Common myeloid progenitor, CD34-positive (primary cell): ENCODE results near the gene FXYD7.

Experiments
- CTCF ChIA-PET: fragments of 350-600 bp; sonication (Branson Sonifier 250); formaldehyde crosslinking; loops from one replicate; lab custom pipeline; 2021; ENCODE audit warnings: antibody characterized with exemption; lab: Charles Lee
- POLR2A ChIA-PET: fragments of 350-600 bp; sonication (Branson Sonifier 250); formaldehyde crosslinking; loops from one replicate; lab custom pipeline; 2021; ENCODE audit warnings: antibody characterized with exemption; lab: Charles Lee
- DNase-seq, 3 donors: peaks; one replicate each; pipeline versions ENCODE4 v3.0.0 to v3.0.0-alpha.2; 2013
- H3K27ac ChIP-seq, 2 experiments: 1 replicate in 1 of 2; 2 replicates in 1 of 2; pipeline ENCODE4 v1.7.0; 2013; ENCODE audit warnings: inconsistent platforms in 2 of 2, low read length in 2 of 2, mild to moderate bottlenecking in 2 of 2, low read depth in 1 of 2, moderate library complexity in 1 of 2; ENCODE audit not compliant: severe bottlenecking in 2 of 2, insufficient read depth in 1 of 2, poor library complexity in 1 of 2
- H3K27me3 ChIP-seq, 5 experiments: replicated peaks in 2 of 5; 1 replicate in 3 of 5; 2 replicates in 2 of 5; pipeline versions ENCODE4 v1.6.1 to v1.7.0; 2013; ENCODE audit warnings: low read length in 4 of 5, mild to moderate bottlenecking in 2 of 5, moderate library complexity in 2 of 5, inconsistent platforms in 1 of 5; ENCODE audit not compliant: insufficient read depth in 5 of 5, control insufficient read depth in 4 of 5
- H3K36me3 ChIP-seq, 4 experiments: 1 replicate in 2 of 4; 2 replicates in 2 of 4; pipeline versions ENCODE4 v1.6.1 to v1.7.0; 2013; ENCODE audit warnings: low read length in 3 of 4, control low read depth in 1 of 4, mild to moderate bottlenecking in 1 of 4; ENCODE audit not compliant: control insufficient read depth in 4 of 4, insufficient read depth in 4 of 4
- H3K4me1 ChIP-seq, 4 experiments: 1 replicate in 3 of 4; 2 replicates in 1 of 4; pipeline versions ENCODE4 v1.6.1 to v1.7.1; 2013; ENCODE audit warnings: low read length in 3 of 4, mild to moderate bottlenecking in 3 of 4, control low read depth in 1 of 4, inconsistent platforms in 1 of 4, moderate library complexity in 1 of 4; ENCODE audit not compliant: control insufficient read depth in 4 of 4, insufficient read depth in 4 of 4; ENCODE audit errors: control extremely low read depth in 1 of 4
- H3K4me3 ChIP-seq, 7 experiments: 1 replicate in 4 of 7; 2 replicates in 3 of 7; pipeline versions ENCODE4 v1.5.1 to v1.7.0; 2013; ENCODE audit warnings: mild to moderate bottlenecking in 7 of 7, low read length in 6 of 7, moderate library complexity in 6 of 7, inconsistent platforms in 2 of 7, low read depth in 2 of 7, control low read depth in 1 of 7; ENCODE audit not compliant: insufficient read depth in 4 of 7, control insufficient read depth in 1 of 7; ENCODE audit errors: extremely low read depth in 1 of 7
- H3K9me3 ChIP-seq, 5 experiments: 1 replicate in 4 of 5; 2 replicates in 1 of 5; pipeline versions ENCODE4 v1.6.1 to v1.7.1; 2013; ENCODE audit warnings: low read length in 4 of 5, mild to moderate bottlenecking in 2 of 5, inconsistent platforms in 1 of 5, low read depth in 1 of 5, moderate library complexity in 1 of 5; ENCODE audit not compliant: control insufficient read depth in 4 of 5, insufficient read depth in 2 of 5; ENCODE audit errors: control extremely low read depth in 1 of 5
- WGBS: methylation state at CpG from one replicate; pipeline ENCODE4 v1.1.5; 2013; ENCODE audit not compliant: insufficient coverage; 5-methylcytosine and 5-hydroxymethylcytosine counted together

Gene FXYD7

GRCh38 chr19:35105047-35105410, 38.0 kb upstream of the FXYD7 start:
- no peak overlapping the region for H3K4me3 ChIP-seq
- CTCF ChIA-PET: interaction anchor here (1.7 kb wide), 1 partner anchor 31 kb away, joined by 4 read pairs; no protein-coding TSS in a partner anchor

GRCh38 chr19:35105411-35106290, 37.4 kb upstream of the FXYD7 start:
- Histone ChIP-seq H3K4me3 (no peak overlapping the region), H3K4me1 (peaks cover 0 to 7% (median 2%) of the 10 kb centered on the region in 4 experiments), H3K27ac (no peak overlapping the region), H3K27me3 (no peaks in the 10 kb centered on the region), H3K36me3 (no peaks in the 10 kb centered on the region), H3K9me3 (no peaks in the 10 kb centered on the region)
- CTCF ChIA-PET: interaction anchor here (1.0 to 1.7 kb wide), 2 partner anchors 13 to 30 kb away, joined by 4 read pairs; no protein-coding TSS in a partner anchor
- peak in 1 of 3 donors; percentile 30 for DNase-seq
- POLR2A ChIA-PET: no interaction called here
- WGBS: 89% methylated on average over 28 of the region's 30 CpGs

More at GRCh38 chr19:35105047-35105410, 38.0 kb upstream of the FXYD7 start:
- Histone ChIP-seq H3K27ac (no peak overlapping the region), H3K9me3 (no peaks in the 10 kb centered on the region), H3K27me3 (no peaks in the 10 kb centered on the region), H3K36me3 (no peaks in the 10 kb centered on the region), H3K4me1 (peaks cover 0 to 7% (median 2%) of the 10 kb centered on the region in 4 experiments)
- WGBS: 100% methylated on average over 6 of the region's 6 CpGs
- POLR2A ChIA-PET: no interaction called here
- no peak for DNase-seq

- Histone ChIP-seq H3K4me1 (peaks cover 0 to 7% (median 2%) of the 10 kb centered on the region in 4 experiments), H3K9me3 (no peaks in the 10 kb centered on the region), H3K36me3 (no peaks in the 10 kb centered on the region), H3K27me3 (no peaks in the 10 kb centered on the region), H3K4me3 (no peak overlapping the region), H3K27ac (no peak overlapping the region)
- no peak for DNase-seq
- ChIA-PET CTCF (interaction anchor here (1.0 kb wide), 1 partner anchor 12 kb away, joined by 4 read pairs; no protein-coding TSS in a partner anchor), POLR2A (no interaction called here)
- WGBS: 97% methylated on average over 9 of the region's 9 CpGs
Measured at GRCh38 chr19:35106291-35106583, 36.8 kb upstream of the FXYD7 start.

- CTCF ChIA-PET: interaction anchor here (1.7 kb wide), 1 partner anchor 16 kb away, joined by 6 read pairs; no protein-coding TSS in a partner anchor
- no peak overlapping the region for H3K4me3 ChIP-seq
Measured at GRCh38 chr19:35106898-35107541, 36.0 kb upstream of the FXYD7 start.

DNA sequence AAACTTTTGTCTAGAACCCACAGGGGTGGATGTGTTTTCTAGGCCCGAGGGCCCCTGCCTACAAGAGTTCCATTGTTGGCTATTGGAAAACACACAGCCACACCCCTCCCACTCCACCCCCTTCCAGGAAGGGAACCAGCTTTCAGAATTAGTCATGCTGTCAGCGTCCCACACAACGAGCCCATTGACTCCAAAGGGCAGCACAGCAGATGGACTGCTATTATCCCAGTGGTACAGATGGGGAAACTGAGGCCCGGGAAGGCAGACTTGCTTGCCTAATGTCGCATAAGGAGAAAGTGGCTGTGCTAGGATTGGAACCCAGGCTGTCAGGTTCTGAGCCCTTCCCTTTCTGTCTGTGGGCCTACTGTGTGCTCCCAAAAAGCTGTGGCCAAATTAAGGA, 35.5 kb upstream of the FXYD7 start:
- 34% methylated on average over 5 of the region's 5 CpGs for WGBS
- no peak for DNase-seq

More at GRCh38 chr19:35106898-35107541, 36.0 kb upstream of the FXYD7 start:
- no peak for DNase-seq
- 100% methylated on average over 1 of the region's 2 CpGs for WGBS
- POLR2A ChIA-PET: no interaction called here
- peaks cover 0 to 7% (median 2%) of the 10 kb centered on the region in 4 experiments for H3K4me1 ChIP-seq
- no peaks in the 10 kb centered on the region for H3K9me3 ChIP-seq
- H3K27me3 ChIP-seq: no peaks in the 10 kb centered on the region
- no peak overlapping the region for H3K27ac ChIP-seq
- no peaks in the 10 kb centered on the region for H3K36me3 ChIP-seq

DNA sequence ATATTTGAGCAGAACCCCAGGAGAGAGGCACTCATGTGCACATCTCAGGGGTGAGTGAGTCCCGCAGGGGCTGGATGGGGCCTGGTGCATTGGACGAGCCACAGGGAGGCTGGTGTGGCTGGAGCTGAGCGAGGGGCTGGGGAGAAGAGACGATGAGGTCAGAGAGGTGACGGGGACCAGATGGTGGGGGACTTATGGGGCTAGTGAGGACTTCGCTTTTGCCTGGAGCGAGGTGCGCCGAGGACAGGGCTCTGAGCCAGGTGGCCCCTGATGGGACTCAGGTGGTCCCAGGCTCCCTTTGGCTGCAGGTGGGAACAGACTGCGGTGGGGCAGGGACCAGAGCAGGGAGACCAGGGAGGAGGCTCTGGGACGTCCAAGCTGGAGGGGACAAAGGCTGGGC, 34.3 kb upstream of the FXYD7 start:
- Histone ChIP-seq H3K27ac (no peak overlapping the region), H3K4me1 (peaks cover 0 to 7% (median 2%) of the 10 kb centered on the region in 4 experiments), H3K4me3 (no peak overlapping the region), H3K9me3 (no peaks in the 10 kb centered on the region), H3K27me3 (no peaks in the 10 kb centered on the region), H3K36me3 (no peaks in the 10 kb centered on the region)
- CTCF ChIA-PET: interaction anchor here (1.3 to 1.6 kb wide), 2 partner anchors 42 to 71 kb away, joined by 3 read pairs; no protein-coding TSS in a partner anchor
- DNase-seq: no peak
- WGBS: 95% methylated on average over 10 of the region's 11 CpGs
- POLR2A ChIA-PET: no interaction called here

More for the DNA sequence above, 35.5 kb upstream of the FXYD7 start:
- Histone ChIP-seq H3K27ac (no peak overlapping the region), H3K4me1 (peaks cover 0 to 7% (median 2%) of the 10 kb centered on the region in 4 experiments), H3K4me3 (no peak overlapping the region), H3K36me3 (no peaks in the 10 kb centered on the region), H3K9me3 (no peaks in the 10 kb centered on the region), H3K27me3 (no peaks in the 10 kb centered on the region)
- CTCF ChIA-PET: interaction anchor here (1.0 to 1.7 kb wide), 3 partner anchors 16 to 69 kb away, joined by 3 to 6 read pairs (median 4); no protein-coding TSS in a partner anchor
- POLR2A ChIA-PET: no interaction called here
